ENCODE data around the gene NEMP2.

NEMP2 gene

GRCh38 chr2:190534310-190535120 lies at the start of gene NEMP2:
TSS of gene NEMP2 (minus strand) at chr2:190534722. CDS start at chr2:190534655, 67 bp downstream.
- no peak for DNase-seq (ENCODE audit: low read depth)

GRCh38 chr2:190583507-190584337 lies 49.2 kb upstream of the NEMP2 start:
- no peak for DNase-seq (ENCODE audit: low read depth)

- DNase-seq (ENCODE audit: low read depth) = no peak
Observed at GRCh38 chr2:190582736-190583506, 48.4 kb upstream of the NEMP2 start.

GRCh38 chr2:190582019-190582418 lies 47.5 kb upstream of the NEMP2 start:
- no peak for DNase-seq (ENCODE audit: low read depth)

GRCh38 chr2:190579915-190580846 lies 45.7 kb upstream of the NEMP2 start:
- no peak for DNase-seq (ENCODE audit: low read depth)

- no peak for DNase-seq (ENCODE audit: low read depth)
Observed at GRCh38 chr2:190579058-190579410, 44.5 kb upstream of the NEMP2 start.

- DNase-seq (ENCODE audit: low read depth) = no peak
Observed at GRCh38 chr2:190578158-190579057, 43.9 kb upstream of the NEMP2 start.

- DNase-seq (ENCODE audit: low read depth) = no peak
Observed at GRCh38 chr2:190576573-190576972, 42.1 kb upstream of the NEMP2 start.

GRCh38 chr2:190575263-190575662 lies 40.7 kb upstream of the NEMP2 start:
- no peak for DNase-seq (ENCODE audit: low read depth)

- DNase-seq (ENCODE audit: low read depth) = no peak
Observed at GRCh38 chr2:190574169-190574568, 39.6 kb upstream of the NEMP2 start.

GRCh38 chr2:190572246-190572645 lies 37.7 kb upstream of the NEMP2 start:
- DNase-seq (ENCODE audit: low read depth) = no peak

- DNase-seq (ENCODE audit: low read depth) = no peak
Observed at GRCh38 chr2:190571686-190572085, 37.2 kb upstream of the NEMP2 start.

GRCh38 chr2:190570871-190571270 lies 36.3 kb upstream of the NEMP2 start:
- DNase-seq (ENCODE audit: low read depth) = no peak

- DNase-seq (ENCODE audit: low read depth) = no peak
Observed at GRCh38 chr2:190569994-190570755, 35.7 kb upstream of the NEMP2 start.

GRCh38 chr2:190564838-190565237 lies 30.3 kb upstream of the NEMP2 start:
- no peak for DNase-seq (ENCODE audit: low read depth)

GRCh38 chr2:190563646-190564045 lies 29.1 kb upstream of the NEMP2 start:
- DNase-seq (ENCODE audit: low read depth) = no peak

- no peak for DNase-seq (ENCODE audit: low read depth)
Observed at GRCh38 chr2:190563109-190563508, 28.6 kb upstream of the NEMP2 start.

- DNase-seq (ENCODE audit: low read depth) = no peak
Observed at GRCh38 chr2:190562121-190562520, 27.6 kb upstream of the NEMP2 start.

GRCh38 chr2:190561094-190561493 lies 26.6 kb upstream of the NEMP2 start:
- no peak for DNase-seq (ENCODE audit: low read depth)

Data from GM04503 (cell line).